HG03066 (cell line): ENCODE results near the gene TMEM128.
"Not testable (repeated sequence)": the region's sequence is repeated elsewhere in the genome, so short reads cannot be mapped to it uniquely, and the experiment has no call there.

Experiments used
- ATAC-seq: cut with Tn5 transposase; IDR thresholded peaks from one replicate; pipeline ENCODE4 v1.9.1; 2021; ENCODE audit warnings: low read depth; ENCODE audit not compliant: unreplicated experiment

Gene TMEM128

GRCh38 chr4:4257705-4258104 lies 9.7 kb upstream of the TMEM128 start:
- not testable (repeated sequence) for ATAC-seq

GRCh38 chr4:4256799-4257198 lies 8.8 kb upstream of the TMEM128 start:
- ATAC-seq = no peak

GRCh38 chr4:4254666-4255065 lies 6.6 kb upstream of the TMEM128 start:
- ATAC-seq = no peak

- no peak for ATAC-seq
These were observed 6.2 kb upstream of the TMEM128 start for GRCh38 chr4:4254199-4254598.

GRCh38 chr4:4249866-4250265 lies 1.8 kb upstream of the TMEM128 start:
- no peak for ATAC-seq

GRCh38 chr4:4249342-4249741 lies 1.3 kb upstream of the TMEM128 start:
- ATAC-seq = not testable (repeated sequence)

- ATAC-seq = no peak
These were observed 821 bp upstream of the TMEM128 start for GRCh38 chr4:4248885-4249203.

- peak; percentile 20 for ATAC-seq
These were observed 361 bp downstream of the TMEM128 start for GRCh38 chr4:4247696-4248028.

- no peak for ATAC-seq
These were observed 2.9 kb downstream of the TMEM128 start for GRCh38 chr4:4245172-4245571.

- not testable (repeated sequence) for ATAC-seq
These were observed 8.5 kb downstream of the TMEM128 start for GRCh38 chr4:4239551-4239950.

- ATAC-seq = no peak
These were observed 14.4 kb downstream of the TMEM128 start for GRCh38 chr4:4233610-4234009.

- ATAC-seq = no peak
These were observed 19.7 kb downstream of the TMEM128 start for GRCh38 chr4:4228356-4228668.

- no peak for ATAC-seq
These were observed 20.3 kb downstream of the TMEM128 start for GRCh38 chr4:4227510-4228355.

GRCh38 chr4:4226606-4227438 lies 21.2 kb downstream of the TMEM128 start, which contains the start of gene OTOP1:
Gene OTOP1, minus strand, starts transcription at chr4:4226929. Its CDS starts 65 bp downstream, at chr4:4226864.
- ATAC-seq = no peak

- no peak for ATAC-seq
These were observed 22.0 kb downstream of the TMEM128 start for GRCh38 chr4:4225915-4226605.

GRCh38 chr4:4217113-4217512 lies 30.9 kb downstream of the TMEM128 start:
- ATAC-seq = no peak

- ATAC-seq = no peak
These were observed 31.4 kb downstream of the TMEM128 start for GRCh38 chr4:4216648-4217047.

- not testable (repeated sequence) for ATAC-seq
These were observed 34.3 kb downstream of the TMEM128 start for GRCh38 chr4:4213674-4214073.

GRCh38 chr4:4206204-4206603 lies 41.8 kb downstream of the TMEM128 start:
- no peak for ATAC-seq

- no peak for ATAC-seq
These were observed 43.6 kb downstream of the TMEM128 start for GRCh38 chr4:4204401-4204745.

- ATAC-seq = no peak
These were observed 44.2 kb downstream of the TMEM128 start for GRCh38 chr4:4203688-4204400.
